ENCODE data around the gene HEPACAM. TPM values are rescaled to one million over a fixed set of nuclear protein-coding genes. Genes with fewer than 3 reads are reported as not detected.

HEPACAM gene
- total RNA-seq, 1 experiment from 2014 or later: not detected

DNA sequence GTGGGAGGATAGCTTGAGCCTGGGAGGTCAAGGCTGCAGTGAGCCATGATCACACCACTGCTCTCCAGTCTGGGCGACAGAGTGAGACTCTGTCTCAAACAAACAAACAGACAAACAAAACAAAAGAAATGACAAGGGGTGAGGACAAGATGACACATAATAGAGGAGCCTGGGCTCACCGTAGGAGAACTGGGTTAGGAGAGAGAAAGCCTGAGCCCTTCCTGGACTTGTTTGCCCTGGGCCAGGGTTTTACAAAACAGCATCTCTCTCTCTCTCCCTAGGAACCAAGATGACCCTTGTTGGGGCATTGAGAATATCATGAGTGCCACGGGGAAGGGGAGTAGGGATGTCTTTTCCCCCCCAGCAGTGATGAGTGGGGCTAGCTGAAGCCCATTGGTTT lies 54.9 kb downstream of the HEPACAM start:
- H3K23ac ChIP-seq (ENCODE audit: insufficient read length, low read depth, low read length): no peak overlapping the region

More for the DNA sequence above, 54.9 kb downstream of the HEPACAM start:
- H3K4me1 Mint-ChIP-seq: peaks cover 15 to 23% of the 10 kb centered on the region in 2 experiments
- Histone ChIP-seq H3K79me1 (ENCODE audit: insufficient read depth, low read depth, low read length, poor library complexity, severe bottlenecking) (no peaks in the 10 kb centered on the region), H4K20me1 (ENCODE audit: control insufficient read depth, insufficient read depth, insufficient read length) (no peaks in the 10 kb centered on the region), H2BK5ac (ENCODE audit: insufficient read length, low read length) (no peak overlapping the region), H4K91ac (ENCODE audit: insufficient read length, low read depth, low read length) (no peak overlapping the region), H3K14ac (ENCODE audit: insufficient read depth, low read length) (no peak overlapping the region), H3K9me3 (ENCODE audit: control insufficient read depth, low read depth, low read length) (no peaks in the 10 kb centered on the region), H3K9ac (ENCODE audit: extremely low read depth, insufficient read length, low read length) (no peak overlapping the region), H3K56ac (ENCODE audit: insufficient read length, low read depth, low read length) (no peak overlapping the region), H2BK20ac (ENCODE audit: low read depth, low read length, poor library complexity, severe bottlenecking) (no peak overlapping the region), H4K5ac (ENCODE audit: insufficient read length, low read depth, low read length) (no peak overlapping the region), H3K4me1 (ENCODE audit: insufficient read depth, low read length) (no peaks in the 10 kb centered on the region), H3K4me2 (ENCODE audit: insufficient read depth, insufficient read length, low read length) (no peak overlapping the region), H3K18ac (ENCODE audit: insufficient read length, low read depth, low read length) (no peak overlapping the region), H2BK120ac (ENCODE audit: low read depth, low read length, poor library complexity, severe bottlenecking) (no peak overlapping the region), H3K23me2 (ENCODE audit: insufficient read length, low read depth, low read length, poor library complexity, severe bottlenecking) (peaks cover 6% of the 10 kb centered on the region), H3T11ph (ENCODE audit: low read length) (no peak overlapping the region), H2AK5ac (ENCODE audit: insufficient read length, low read length) (no peak overlapping the region), H4K8ac (replicated peaks; ENCODE audit: insufficient read length, low read depth, low read length) (no peak overlapping the region), H2BK12ac (ENCODE audit: insufficient read length, low read depth, low read length) (no peak overlapping the region), H2BK15ac (ENCODE audit: low read depth, low read length) (no peak overlapping the region), H3K4ac (ENCODE audit: low read depth, low read length) (no peak overlapping the region), H2AFZ (ENCODE audit: low read length) (no peak overlapping the region), H3K27ac (ENCODE audit: insufficient read length, low read depth, low read length) (no peak overlapping the region), H3K79me2 (ENCODE audit: insufficient read depth, low read length) (no peaks in the 10 kb centered on the region), H3K27me3 (ENCODE audit: insufficient read depth, low read length) (no peaks in the 10 kb centered on the region)
- peaks cover 10% of the 10 kb centered on the region for H3K27me3 Mint-ChIP-seq (ENCODE audit: low read depth)
- H3K4me3 Mint-ChIP-seq: no peak overlapping the region
- no peak overlapping the region; a peak in 1 of 7 replicates for H3K27ac Mint-ChIP-seq
- no peaks in the 10 kb centered on the region; a peak in 1 of 7 replicates for H3K36me3 Mint-ChIP-seq (ENCODE audit: insufficient read depth in 1 of 3, low read depth in 3 of 3)
- peaks cover 0 to 3% of the 10 kb centered on the region in 2 experiments; a peak in 1 of 5 replicates for H3K9me3 Mint-ChIP-seq
- TF ChIP-seq, protein P1, sequence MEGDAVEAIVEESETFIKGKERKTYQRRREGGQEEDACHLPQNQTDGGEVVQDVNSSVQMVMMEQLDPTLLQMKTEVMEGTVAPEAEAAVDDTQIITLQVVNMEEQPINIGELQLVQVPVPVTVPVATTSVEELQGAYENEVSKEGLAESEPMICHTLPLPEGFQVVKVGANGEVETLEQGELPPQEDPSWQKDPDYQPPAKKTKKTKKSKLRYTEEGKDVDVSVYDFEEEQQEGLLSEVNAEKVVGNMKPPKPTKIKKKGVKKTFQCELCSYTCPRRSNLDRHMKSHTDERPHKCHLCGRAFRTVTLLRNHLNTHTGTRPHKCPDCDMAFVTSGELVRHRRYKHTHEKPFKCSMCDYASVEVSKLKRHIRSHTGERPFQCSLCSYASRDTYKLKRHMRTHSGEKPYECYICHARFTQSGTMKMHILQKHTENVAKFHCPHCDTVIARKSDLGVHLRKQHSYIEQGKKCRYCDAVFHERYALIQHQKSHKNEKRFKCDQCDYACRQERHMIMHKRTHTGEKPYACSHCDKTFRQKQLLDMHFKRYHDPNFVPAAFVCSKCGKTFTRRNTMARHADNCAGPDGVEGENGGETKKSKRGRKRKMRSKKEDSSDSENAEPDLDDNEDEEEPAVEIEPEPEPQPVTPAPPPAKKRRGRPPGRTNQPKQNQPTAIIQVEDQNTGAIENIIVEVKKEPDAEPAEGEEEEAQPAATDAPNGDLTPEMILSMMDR (conservative IDR thresholded peaks at IDR 0.05): no peak
- no peak for DNase-seq
- WGBS (ENCODE audit: extremely low coverage, insufficient read length, low lambda C conversion rate): no CpG with 5 or more reads among the region's 3 CpGs

All from H9 (cell line).